Heart left ventricle (tissue), 16 donors: ENCODE results near the gene ABHD10. TPM values are rescaled to one million over a fixed set of nuclear protein-coding genes. Genes with fewer than 3 reads are reported as not detected.

Experiments
- ATAC-seq, 4 donors: fragments of 200-7000 bp; cut with Tn5 transposase; one replicate each; pipeline ENCODE4 v1.9.1; 2020 to 2022; ENCODE audit warnings: moderate library complexity in 4 of 4, mild to moderate bottlenecking in 3 of 4, moderate number of reproducible peaks in 1 of 4
- DNase-seq, 5 donors: peaks; one replicate each; pipeline ENCODE4 v3.0.0-alpha.2; 2020
- H3K27ac ChIP-seq, 12 donors: fragments of 200-600 bp; sonication (generic) in 4 of 12; one replicate each; pipeline versions ENCODE4 v1.5.0 to v1.8.0; 2016 to 2022; ENCODE audit warnings: mild to moderate bottlenecking in 2 of 12
- H3K27me3 ChIP-seq, 9 donors: fragments of 200-600 bp; sonication (generic) in 2 of 9; one replicate each; pipeline versions ENCODE4 v1.5.1 to v1.8.0; 2016 to 2022; ENCODE audit warnings: mild to moderate bottlenecking in 3 of 9
- H3K36me3 ChIP-seq, 9 donors: fragments of 200-600 bp; sonication (generic) in 2 of 9; one replicate each; pipeline versions ENCODE4 v1.5.0 to v1.8.0; 2018 to 2022; ENCODE audit warnings: mild to moderate bottlenecking in 2 of 9
- H3K4me1 ChIP-seq, 12 donors: fragments of 200-600 bp; sonication (generic) in 4 of 12; one replicate each; pipeline versions ENCODE4 v1.5.0 to v1.8.0; 2016 to 2022; ENCODE audit warnings: mild to moderate bottlenecking in 3 of 12
- H3K4me3 ChIP-seq, 12 donors: fragments of 200-600 bp; sonication (generic) in 4 of 12; one replicate each; pipeline versions ENCODE4 v1.5.0 to v1.8.0; 2017 to 2022; ENCODE audit warnings: mild to moderate bottlenecking in 9 of 12, moderate library complexity in 4 of 12
- H3K9me3 ChIP-seq, 12 donors: fragments of 200-600 bp; sonication (generic) in 4 of 12; one replicate each; pipeline versions ENCODE4 v1.5.0 to v1.8.0; 2016 to 2022; ENCODE audit warnings: mild to moderate bottlenecking in 1 of 12
- CTCF ChIP-seq, 12 donors: fragments of 200-600 bp; sonication (generic) in 4 of 12; IDR thresholded peaks; one replicate each; pipeline versions ENCODE4 v1.5.0 to v1.8.0; 2018 to 2022; ENCODE audit warnings: antibody characterized with exemption in 12 of 12, mild to moderate bottlenecking in 5 of 12
- POLR2A ChIP-seq, 2 donors: fragments of 450-650 bp; IDR thresholded peaks; one replicate each; pipeline ENCODE4 v1.6.1; 2017; ENCODE audit warnings: antibody characterized with exemption in 2 of 2, mild to moderate bottlenecking in 2 of 2, moderate library complexity in 2 of 2
- WGBS, 4 donors: extraction: QIAGEN DNeasy Blood & Tissue Kit in 2 of 4; methylation state at CpG; one replicate each; pipeline versions ENCODE4 v1.1.5 to v1.1.7; 2013 to 2018; 5-methylcytosine and 5-hydroxymethylcytosine counted together
- intact Hi-C, 10 donors: fragments of 100-400 bp; cut with DNase I; formaldehyde crosslinking; loops; one replicate each; pipeline versions ENCODE4 v1.11.1 to v1.14.2; 2022
- polyA plus RNA-seq, 2 donors: library from polyadenylated mRNA; stranded (reverse); fragments of 200-250 nt; gene quantifications; one replicate each; pipeline ENCODE4 v1.2.3, GENCODE V29; 2013
- total RNA-seq, 9 donors: library from RNA; depleted of rRNA in 2 of 9; stranded (reverse); fragments of >200 nt in 2 of 9; fragmentation: NEBNext Ultra II Directional in 3 of 9; extraction: Animal tissue kit (Norgen Biotek cat#: 25700) in 3 of 9; gene quantifications; one replicate each; pipeline versions ENCODE4 v1.1.0 to v1.2.4, GENCODE V29; 2016 to 2023
- donor health status: ischemic (EF 13 %, LVEDD 7.1; RV severe dilation, severe dysfunction).
- donor health status: healthy with polysubstance abuse.
- donor health status: DM: no; HTN: yes; CAD: no.
- donor health status: DM: no; HTN: no; CAD: no.
- donor health status: ischemic (EF 25% LVEDD 6.9; RV normal size, moderate dysfunction).
- donor health status: ischemic (EF 25% LVEDD 5.7; RV mildly dilated, moderate dysfunction).
- donor health status: healthy.
- donor health status: DM: yes; HTN: yes; CAD: no.
- donor health status: ischemic (EF 35%, LVEDD 5.7; RV mildly dilated, moderate dysfunction).
- donor health status: nonischemic (EF 11% LVEDD 7.7; RV severe dilation, severe dysfunction).
- donor health status: DM: yes; HTN: yes; CAD: no.
- donor health status: PGD.
- donor health status: ischemic (EF 29% LVEDD 5.4; RV normal size, mild dysfunction).
- donor health status: nonischemic (EF 23%, LVEDD 6.1; RV moderate dilation, normal function).

Gene ABHD10
- total and polyA plus RNA-seq, 11 donors = 13.5 to 50.1 (median 40.0) TPM

- H3K4me3 ChIP-seq = no peak overlapping the region
- H3K36me3 ChIP-seq = no peaks in the 10 kb centered on the region
- H3K27me3 ChIP-seq = peaks cover 0 to 20% (median 0%) of the 10 kb centered on the region in 9 donors
- H3K4me1 ChIP-seq = peaks cover 0 to 16% (median 8%) of the 10 kb centered on the region in 12 donors
- no peak overlapping the region for H3K27ac ChIP-seq
- ATAC-seq = no peak
- intact Hi-C loops = no loop called here
- WGBS, 4 donors = 76 to 79% (median 78%) methylated on average over 8 of the region's 8 CpGs
- TF ChIP-seq POLR2A (IDR thresholded peaks at IDR 0.05) (no peak), CTCF (IDR thresholded peaks at IDR 0.05) (no peak)
- no peaks in the 10 kb centered on the region for H3K9me3 ChIP-seq
- no peak for DNase-seq
These were observed 23.5 kb downstream of the ABHD10 start for GRCh38 chr3:112002096-112002971.

GRCh38 chr3:112003321-112004080 is 24.7 kb downstream of the ABHD10 start:
- ATAC-seq (no peak), DNase-seq (no peak)
- Histone ChIP-seq H3K4me1 (peaks cover 0 to 22% (median 10%) of the 10 kb centered on the region in 12 donors), H3K9me3 (no peaks in the 10 kb centered on the region), H3K27me3 (peaks cover 0 to 20% (median 0%) of the 10 kb centered on the region in 9 donors), H3K36me3 (no peaks in the 10 kb centered on the region), H3K4me3 (no peak overlapping the region), H3K27ac (no peak overlapping the region)
- intact Hi-C loops = no loop called here
- TF ChIP-seq CTCF (IDR thresholded peaks at IDR 0.05) = no peak
- no peak for TF ChIP-seq POLR2A (IDR thresholded peaks at IDR 0.05)
- 82 to 93% (median 88%) methylated on average over 4 of the region's 4 CpGs for WGBS, 4 donors

GRCh38 chr3:112004187-112004586 is 25.4 kb downstream of the ABHD10 start:
- H3K9me3 ChIP-seq = no peaks in the 10 kb centered on the region
- TF ChIP-seq POLR2A (IDR thresholded peaks at IDR 0.05) (no peak), CTCF (IDR thresholded peaks at IDR 0.05) (no peak)
- peaks cover 0 to 18% (median 6%) of the 10 kb centered on the region in 12 donors for H3K4me1 ChIP-seq
- no peak overlapping the region for H3K4me3 ChIP-seq
- intact Hi-C loops = no loop called here
- DNase-seq = no peak
- WGBS, 4 donors = 89 to 91% (median 89%) methylated on average over 2 of the region's 2 CpGs
- no peak overlapping the region for H3K27ac ChIP-seq
- H3K36me3 ChIP-seq = no peaks in the 10 kb centered on the region
- H3K27me3 ChIP-seq = peaks cover 0 to 17% (median 0%) of the 10 kb centered on the region in 9 donors
- no peak for ATAC-seq

GRCh38 chr3:112004669-112005068 is 25.8 kb downstream of the ABHD10 start:
- 91 to 96% (median 94%) methylated on average over 2 of the region's 2 CpGs for WGBS, 4 donors

More at GRCh38 chr3:112004669-112005068, 25.8 kb downstream of the ABHD10 start:
- H3K27me3 ChIP-seq = peaks cover 0 to 12% (median 0%) of the 10 kb centered on the region in 9 donors
- intact Hi-C loops = no loop called here
- no peak for DNase-seq
- TF ChIP-seq CTCF (IDR thresholded peaks at IDR 0.05) = no peak
- TF ChIP-seq POLR2A (IDR thresholded peaks at IDR 0.05) = no peak
- peaks cover 0 to 14% (median 2%) of the 10 kb centered on the region in 12 donors for H3K4me1 ChIP-seq
- no peaks in the 10 kb centered on the region for H3K36me3 ChIP-seq
- H3K4me3 ChIP-seq = no peak overlapping the region
- ATAC-seq = no peak
- H3K27ac ChIP-seq = no peak overlapping the region
- H3K9me3 ChIP-seq = no peaks in the 10 kb centered on the region
